Measurements from ENCODE around the gene TP53BP1. TPM values are rescaled to one million over a fixed set of nuclear protein-coding genes. Genes with fewer than 3 reads are reported as not detected.
A peak's percentile ranks its signal among the peaks of the same experiment; 100 is the strongest.

TP53BP1 gene
- total and polyA plus RNA-seq, 2 experiments from 2014 or later: 16.6 to 46.8 TPM

GRCh38 chr15:43446344-43446743 lies 46.6 kb downstream of the TP53BP1 start:
- Histone ChIP-seq H2AFZ (no peak overlapping the region), H3K4me1 (ENCODE audit: insufficient read depth) (no peaks in the 10 kb centered on the region), H3K79me2 (peaks cover 2% of the 10 kb centered on the region), H3K27me3 (no peaks in the 10 kb centered on the region), H3K27ac (no peak overlapping the region), H3K9me2 (replicated peaks; ENCODE audit: insufficient read depth) (no peaks in the 10 kb centered on the region), H3K4me3 (no peak overlapping the region), H3K9me3 (ENCODE audit: low read depth) (no peaks in the 10 kb centered on the region), H4K20me1 (ENCODE audit: insufficient read depth, poor library complexity, severe bottlenecking) (peaks cover 5% of the 10 kb centered on the region), H3K4me2 (no peak overlapping the region), H3K36me3 (replicated peaks; ENCODE audit: insufficient read depth, low read depth) (no peaks in the 10 kb centered on the region)
- DNase-seq (ENCODE audit: low spot score): no peak
- TF ChIP-seq EZH2phosphoT487 (IDR thresholded peaks at IDR 0.05; ENCODE audit: low read depth, severe bottlenecking, unreplicated experiment): no peak
- TF ChIP-seq EZH2 (IDR thresholded peaks at IDR 0.05; ENCODE audit: borderline replicate concordance): no peak
- TF ChIP-seq CTCF (IDR thresholded peaks at IDR 0.05; ENCODE audit: poor library complexity): no peak
- 93% methylated on average over 2 of the region's 2 CpGs for WGBS (ENCODE audit: low lambda C conversion rate, missing lambda C conversion rate)

- Histone ChIP-seq H3K4me3 (no peak overlapping the region), H3K27ac (no peak overlapping the region), H3K4me2 (no peak overlapping the region), H3K4me1 (ENCODE audit: insufficient read depth) (no peaks in the 10 kb centered on the region), H4K20me1 (ENCODE audit: insufficient read depth, poor library complexity, severe bottlenecking) (no peaks in the 10 kb centered on the region), H3K9me2 (replicated peaks; ENCODE audit: insufficient read depth) (no peaks in the 10 kb centered on the region), H2AFZ (no peak overlapping the region), H3K36me3 (replicated peaks; ENCODE audit: insufficient read depth, low read depth) (no peaks in the 10 kb centered on the region), H3K79me2 (no peaks in the 10 kb centered on the region), H3K9me3 (ENCODE audit: low read depth) (no peaks in the 10 kb centered on the region), H3K27me3 (no peaks in the 10 kb centered on the region)
- no peak for DNase-seq (ENCODE audit: low spot score)
- no peak for TF ChIP-seq CTCF (IDR thresholded peaks at IDR 0.05; ENCODE audit: poor library complexity)
- no peak for TF ChIP-seq EZH2phosphoT487 (IDR thresholded peaks at IDR 0.05; ENCODE audit: low read depth, severe bottlenecking, unreplicated experiment)
- no peak for TF ChIP-seq EZH2 (IDR thresholded peaks at IDR 0.05; ENCODE audit: borderline replicate concordance)
Measured at GRCh38 chr15:43441316-43441715, 51.6 kb downstream of the TP53BP1 start.

GRCh38 chr15:43440721-43441281 lies 52.2 kb downstream of the TP53BP1 start:
- Histone ChIP-seq H2AFZ (no peak overlapping the region), H3K4me1 (ENCODE audit: insufficient read depth) (no peaks in the 10 kb centered on the region), H3K36me3 (replicated peaks; ENCODE audit: insufficient read depth, low read depth) (no peaks in the 10 kb centered on the region), H3K9me3 (ENCODE audit: low read depth) (no peaks in the 10 kb centered on the region), H3K27ac (no peak overlapping the region), H4K20me1 (ENCODE audit: insufficient read depth, poor library complexity, severe bottlenecking) (no peaks in the 10 kb centered on the region), H3K27me3 (no peaks in the 10 kb centered on the region), H3K4me3 (no peak overlapping the region), H3K4me2 (no peak overlapping the region), H3K9me2 (replicated peaks; ENCODE audit: insufficient read depth) (no peaks in the 10 kb centered on the region), H3K79me2 (no peaks in the 10 kb centered on the region)
- peak; percentile 71 for DNase-seq (ENCODE audit: low spot score)
- peak; percentile 45 for TF ChIP-seq CTCF (IDR thresholded peaks at IDR 0.05; ENCODE audit: poor library complexity)
- no peak for TF ChIP-seq EZH2phosphoT487 (IDR thresholded peaks at IDR 0.05; ENCODE audit: low read depth, severe bottlenecking, unreplicated experiment)
- WGBS (ENCODE audit: low lambda C conversion rate, missing lambda C conversion rate): 57% methylated on average over 4 of the region's 4 CpGs

GRCh38 chr15:43439268-43439667 lies 53.7 kb downstream of the TP53BP1 start:
- Histone ChIP-seq H3K9me2 (replicated peaks; ENCODE audit: insufficient read depth) (no peaks in the 10 kb centered on the region), H4K20me1 (ENCODE audit: insufficient read depth, poor library complexity, severe bottlenecking) (no peaks in the 10 kb centered on the region), H3K4me2 (no peak overlapping the region), H3K9me3 (ENCODE audit: low read depth) (no peaks in the 10 kb centered on the region), H2AFZ (no peak overlapping the region), H3K4me3 (no peak overlapping the region), H3K27me3 (no peaks in the 10 kb centered on the region), H3K4me1 (ENCODE audit: insufficient read depth) (no peaks in the 10 kb centered on the region), H3K36me3 (replicated peaks; ENCODE audit: insufficient read depth, low read depth) (no peaks in the 10 kb centered on the region), H3K27ac (no peak overlapping the region), H3K79me2 (no peaks in the 10 kb centered on the region)
- TF ChIP-seq CTCF (IDR thresholded peaks at IDR 0.05; ENCODE audit: poor library complexity): no peak
- no peak for TF ChIP-seq EZH2 (IDR thresholded peaks at IDR 0.05; ENCODE audit: borderline replicate concordance)
- no peak for TF ChIP-seq EZH2phosphoT487 (IDR thresholded peaks at IDR 0.05; ENCODE audit: low read depth, severe bottlenecking, unreplicated experiment)
- 83% methylated on average over 3 of the region's 3 CpGs for WGBS (ENCODE audit: low lambda C conversion rate, missing lambda C conversion rate)
- no peak for DNase-seq (ENCODE audit: low spot score)
